ENCODE results near the gene SHROOM2.

SHROOM2 gene

GRCh38 chrX:9874483-9874882, 88.3 kb downstream of the SHROOM2 start:
- Histone ChIP-seq H3K9me3 (ENCODE audit: insufficient read depth, low read depth, low read length) (no peaks in the 10 kb centered on the region), H3K27ac (ENCODE audit: low read length) (no peak overlapping the region), H3K27me3 (ENCODE audit: insufficient read depth, low read length) (no peaks in the 10 kb centered on the region), H3K9ac (ENCODE audit: low read depth, low read length) (no peak overlapping the region), H3K4me3 (ENCODE audit: low read length) (no peak overlapping the region), H3K36me3 (ENCODE audit: insufficient read depth, low read depth, low read length) (no peaks in the 10 kb centered on the region; the same call in 1 of the 2 replicates), H3K4me1 (ENCODE audit: insufficient read depth, low read length) (no peaks in the 10 kb centered on the region; the same call in 1 of the 2 replicates)

- H3K4me1 ChIP-seq (ENCODE audit: insufficient read depth, low read length) = no peaks in the 10 kb centered on the region; the same call in 1 of the 2 replicates
- H3K27ac ChIP-seq (ENCODE audit: low read length) = no peak overlapping the region
- H3K27me3 ChIP-seq (ENCODE audit: insufficient read depth, low read length) = no peaks in the 10 kb centered on the region
- H3K4me3 ChIP-seq (ENCODE audit: low read length) = no peak overlapping the region
- no peak overlapping the region for H3K9ac ChIP-seq (ENCODE audit: low read depth, low read length)
- no peaks in the 10 kb centered on the region for H3K9me3 ChIP-seq (ENCODE audit: insufficient read depth, low read depth, low read length)
- no peaks in the 10 kb centered on the region; the same call in 1 of the 2 replicates for H3K36me3 ChIP-seq (ENCODE audit: insufficient read depth, low read depth, low read length)
Measured at GRCh38 chrX:9875801-9876200, 89.6 kb downstream of the SHROOM2 start.

GRCh38 chrX:9876201-9876600, 90.0 kb downstream of the SHROOM2 start:
- Histone ChIP-seq H3K9me3 (ENCODE audit: insufficient read depth, low read depth, low read length) (no peaks in the 10 kb centered on the region), H3K36me3 (ENCODE audit: insufficient read depth, low read depth, low read length) (no peaks in the 10 kb centered on the region; the same call in 1 of the 2 replicates), H3K27me3 (ENCODE audit: insufficient read depth, low read length) (no peaks in the 10 kb centered on the region), H3K4me1 (ENCODE audit: insufficient read depth, low read length) (no peaks in the 10 kb centered on the region; the same call in 1 of the 2 replicates), H3K4me3 (ENCODE audit: low read length) (no peak overlapping the region), H3K27ac (ENCODE audit: low read length) (no peak overlapping the region), H3K9ac (ENCODE audit: low read depth, low read length) (no peak overlapping the region)

- no peak overlapping the region for H3K4me3 ChIP-seq (ENCODE audit: low read length)
- no peak overlapping the region for H3K9ac ChIP-seq (ENCODE audit: low read depth, low read length)
- no peaks in the 10 kb centered on the region; the same call in 1 of the 2 replicates for H3K36me3 ChIP-seq (ENCODE audit: insufficient read depth, low read depth, low read length)
- no peaks in the 10 kb centered on the region for H3K27me3 ChIP-seq (ENCODE audit: insufficient read depth, low read length)
- H3K9me3 ChIP-seq (ENCODE audit: insufficient read depth, low read depth, low read length) = no peaks in the 10 kb centered on the region
- no peaks in the 10 kb centered on the region; the same call in 1 of the 2 replicates for H3K4me1 ChIP-seq (ENCODE audit: insufficient read depth, low read length)
- H3K27ac ChIP-seq (ENCODE audit: low read length) = no peak overlapping the region
Measured at GRCh38 chrX:9878146-9878820, 92.1 kb downstream of the SHROOM2 start.

- Histone ChIP-seq H3K36me3 (ENCODE audit: insufficient read depth, low read depth, low read length) (no peaks in the 10 kb centered on the region; the same call in 1 of the 2 replicates), H3K4me1 (ENCODE audit: insufficient read depth, low read length) (no peaks in the 10 kb centered on the region; the same call in 1 of the 2 replicates), H3K9ac (ENCODE audit: low read depth, low read length) (no peak overlapping the region), H3K27ac (ENCODE audit: low read length) (no peak overlapping the region), H3K9me3 (ENCODE audit: insufficient read depth, low read depth, low read length) (no peaks in the 10 kb centered on the region), H3K4me3 (ENCODE audit: low read length) (no peak overlapping the region), H3K27me3 (ENCODE audit: insufficient read depth, low read length) (no peaks in the 10 kb centered on the region)
Measured at GRCh38 chrX:9880237-9880636, 94.0 kb downstream of the SHROOM2 start.

- Histone ChIP-seq H3K27ac (ENCODE audit: low read length) (no peak overlapping the region), H3K4me1 (ENCODE audit: insufficient read depth, low read length) (no peaks in the 10 kb centered on the region; the same call in 1 of the 2 replicates), H3K9ac (ENCODE audit: low read depth, low read length) (no peak overlapping the region), H3K4me3 (ENCODE audit: low read length) (no peak overlapping the region), H3K36me3 (ENCODE audit: insufficient read depth, low read depth, low read length) (no peaks in the 10 kb centered on the region), H3K27me3 (ENCODE audit: insufficient read depth, low read length) (no peaks in the 10 kb centered on the region), H3K9me3 (ENCODE audit: insufficient read depth, low read depth, low read length) (no peaks in the 10 kb centered on the region)
Measured at GRCh38 chrX:9880870-9881269, 94.6 kb downstream of the SHROOM2 start.

- Histone ChIP-seq H3K9me3 (ENCODE audit: insufficient read depth, low read depth, low read length) (no peaks in the 10 kb centered on the region), H3K27ac (ENCODE audit: low read length) (no peak overlapping the region), H3K27me3 (ENCODE audit: insufficient read depth, low read length) (no peaks in the 10 kb centered on the region), H3K36me3 (ENCODE audit: insufficient read depth, low read depth, low read length) (no peaks in the 10 kb centered on the region), H3K9ac (ENCODE audit: low read depth, low read length) (no peak overlapping the region), H3K4me1 (ENCODE audit: insufficient read depth, low read length) (no peaks in the 10 kb centered on the region; the same call in 1 of the 2 replicates), H3K4me3 (ENCODE audit: low read length) (no peak overlapping the region)
Measured at GRCh38 chrX:9882669-9883446, 96.6 kb downstream of the SHROOM2 start.

- Histone ChIP-seq H3K27me3 (ENCODE audit: insufficient read depth, low read length) (no peaks in the 10 kb centered on the region), H3K27ac (ENCODE audit: low read length) (no peak overlapping the region), H3K36me3 (ENCODE audit: insufficient read depth, low read depth, low read length) (no peaks in the 10 kb centered on the region), H3K4me3 (ENCODE audit: low read length) (no peak overlapping the region), H3K4me1 (ENCODE audit: insufficient read depth, low read length) (no peaks in the 10 kb centered on the region), H3K9ac (ENCODE audit: low read depth, low read length) (no peak overlapping the region), H3K9me3 (ENCODE audit: insufficient read depth, low read depth, low read length) (no peaks in the 10 kb centered on the region)
Measured at GRCh38 chrX:9884031-9884779, 98.0 kb downstream of the SHROOM2 start.

- H3K27ac ChIP-seq (ENCODE audit: low read length) = no peak overlapping the region
- no peak overlapping the region for H3K9ac ChIP-seq (ENCODE audit: low read depth, low read length)
- no peaks in the 10 kb centered on the region for H3K4me1 ChIP-seq (ENCODE audit: insufficient read depth, low read length)
- H3K27me3 ChIP-seq (ENCODE audit: insufficient read depth, low read length) = no peaks in the 10 kb centered on the region
- no peaks in the 10 kb centered on the region for H3K9me3 ChIP-seq (ENCODE audit: insufficient read depth, low read depth, low read length)
- H3K36me3 ChIP-seq (ENCODE audit: insufficient read depth, low read depth, low read length) = no peaks in the 10 kb centered on the region
- no peak overlapping the region for H3K4me3 ChIP-seq (ENCODE audit: low read length)
Measured at GRCh38 chrX:9885150-9885549, 98.9 kb downstream of the SHROOM2 start.

GRCh38 chrX:9887659-9888297, 101.5 kb downstream of the SHROOM2 start:
- Histone ChIP-seq H3K36me3 (ENCODE audit: insufficient read depth, low read depth, low read length) (no peaks in the 10 kb centered on the region), H3K27ac (ENCODE audit: low read length) (no peak overlapping the region), H3K4me1 (ENCODE audit: insufficient read depth, low read length) (no peaks in the 10 kb centered on the region), H3K9me3 (ENCODE audit: insufficient read depth, low read depth, low read length) (no peaks in the 10 kb centered on the region), H3K4me3 (ENCODE audit: low read length) (no peak overlapping the region), H3K9ac (ENCODE audit: low read depth, low read length) (no peak overlapping the region), H3K27me3 (ENCODE audit: insufficient read depth, low read length) (no peaks in the 10 kb centered on the region)

- Histone ChIP-seq H3K9ac (ENCODE audit: low read depth, low read length) (no peak overlapping the region), H3K36me3 (ENCODE audit: insufficient read depth, low read depth, low read length) (no peaks in the 10 kb centered on the region)
Measured at GRCh38 chrX:9888953-9889470, 102.8 kb downstream of the SHROOM2 start.

More at GRCh38 chrX:9888953-9889470, 102.8 kb downstream of the SHROOM2 start:
- no peaks in the 10 kb centered on the region for H3K27me3 ChIP-seq (ENCODE audit: insufficient read depth, low read length)
- H3K27ac ChIP-seq (ENCODE audit: low read length) = no peak overlapping the region
- no peaks in the 10 kb centered on the region for H3K9me3 ChIP-seq (ENCODE audit: insufficient read depth, low read depth, low read length)
- no peak overlapping the region for H3K4me3 ChIP-seq (ENCODE audit: low read length)
- H3K4me1 ChIP-seq (ENCODE audit: insufficient read depth, low read length) = no peaks in the 10 kb centered on the region

Measured in iPS-20b (cell line).